Body of pancreas (tissue), 4 donors: ENCODE data around the gene SOX6. TPM values are rescaled to one million over a fixed set of nuclear protein-coding genes. Genes with fewer than 3 reads are reported as not detected.

Source experiments
- ATAC-seq: fragments of 150-250 bp; one replicate; pipeline ENCODE4 v1.9.1; 2016
- DNase-seq, 4 donors: peaks; one replicate each; pipeline ENCODE4 v3.0.0-alpha.2; 2019
- H3K27ac ChIP-seq, 4 donors: fragments of 200-600 bp; sonication (generic); 1 replicate in 3 of 4; 2 replicates in 1 of 4; pipeline versions ENCODE4 v1.5.1 to v1.6.1; 2016 to 2019; ENCODE audit warnings: mild to moderate bottlenecking in 1 of 4, mixed read lengths in 1 of 4, moderate library complexity in 1 of 4
- H3K27me3 ChIP-seq, 2 donors: fragments of 200-600 bp; sonication (generic); one replicate each; pipeline ENCODE4 v1.6.0; 2016; ENCODE audit warnings: mild to moderate bottlenecking in 1 of 2
- H3K36me3 ChIP-seq, 2 donors: fragments of 200-600 bp; sonication (generic); replicated peaks in 1 of 2; 2 replicates each; pipeline ENCODE4 v1.5.1; 2016; ENCODE audit warnings: low read depth in 2 of 2; ENCODE audit not compliant: insufficient read depth in 1 of 2
- H3K4me1 ChIP-seq: fragments of 200-600 bp; sonication (generic); one replicate; pipeline ENCODE4 v1.6.0; 2016
- H3K4me3 ChIP-seq, 2 donors: fragments of 200-600 bp; sonication (generic); 1 replicate in 1 of 2; 2 replicates in 1 of 2; pipeline ENCODE4 v1.5.1; 2016 to 2019
- H3K9me3 ChIP-seq, 3 donors: fragments of 200-600 bp; sonication (generic); 1 replicate in 2 of 3; 2 replicates in 1 of 3; pipeline ENCODE4 v1.5.1; 2016
- CTCF ChIP-seq, 7 experiments: fragments of 450-650 bp in 4 of 7; fragments of 200-600 bp in 3 of 7; sonication (generic) in 3 of 7; IDR thresholded peaks; one replicate each; pipeline ENCODE4 v1.5.1; 2016 to 2019; ENCODE audit warnings: antibody characterized with exemption in 7 of 7
- POLR2A ChIP-seq, 3 donors: fragments of 450-650 bp; IDR thresholded peaks; one replicate each; pipeline ENCODE4 v1.6.1; 2016; ENCODE audit warnings: antibody characterized with exemption in 3 of 3, mild to moderate bottlenecking in 2 of 3
- WGBS, 2 donors: methylation state at CpG; one replicate each; pipeline ENCODE4 v1.1.5; 2017; 5-methylcytosine and 5-hydroxymethylcytosine counted together
- intact Hi-C: fragments of 100-400 bp; cut with DNase I; formaldehyde crosslinking; loops from one replicate; pipeline ENCODE4 v1.15.1; 2023
- total RNA-seq, 2 donors: library from RNA; depleted of rRNA; stranded (reverse); fragments of >200 nt; gene quantifications; one replicate each; pipeline ENCODE4 v1.1.0, GENCODE V29; 2016

Gene SOX6
- total RNA-seq, 2 donors from 2014 or later: 21.4 to 23.6 TPM

GRCh38 chr11:16372355-16372754, 16.0 kb upstream of the SOX6 start:
- no peak for DNase-seq
- no peak for ATAC-seq
- intact Hi-C loops: no loop called here
- WGBS, 2 donors: 61 to 93% methylated on average over 2 of the region's 2 CpGs
- Histone ChIP-seq H3K4me1 (no peaks in the 10 kb centered on the region), H3K4me3 (no peak overlapping the region), H3K9me3 (no peaks in the 10 kb centered on the region), H3K27ac (no peak overlapping the region), H3K36me3 (no peaks in the 10 kb centered on the region), H3K27me3 (no peaks in the 10 kb centered on the region)
- no peak for TF ChIP-seq POLR2A (IDR thresholded peaks at IDR 0.05)
- no peak for TF ChIP-seq CTCF (IDR thresholded peaks at IDR 0.05)

- Histone ChIP-seq H3K27me3 (no peaks in the 10 kb centered on the region), H3K27ac (no peak overlapping the region), H3K36me3 (no peaks in the 10 kb centered on the region), H3K4me1 (peaks cover 6% of the 10 kb centered on the region), H3K9me3 (no peaks in the 10 kb centered on the region), H3K4me3 (no peak overlapping the region)
- TF ChIP-seq CTCF (IDR thresholded peaks at IDR 0.05) (no peak), POLR2A (IDR thresholded peaks at IDR 0.05) (no peak)
- intact Hi-C loops: no loop called here
- DNase-seq: no peak
- no peak for ATAC-seq
- WGBS, 2 donors: 94% methylated on average over 2 of the region's 2 CpGs
These were observed 10.9 kb upstream of the SOX6 start for GRCh38 chr11:16367252-16367651.

- no peaks in the 10 kb centered on the region for H3K27me3 ChIP-seq
- TF ChIP-seq POLR2A (IDR thresholded peaks at IDR 0.05): no peak
- no peak for TF ChIP-seq CTCF (IDR thresholded peaks at IDR 0.05)
These were observed 9.4 kb upstream of the SOX6 start for GRCh38 chr11:16365581-16366228.

GRCh38 chr11:16364254-16364653, 7.9 kb upstream of the SOX6 start:
- DNase-seq: no peak
- Histone ChIP-seq H3K27ac (no peak overlapping the region), H3K4me1 (peaks cover 6% of the 10 kb centered on the region), H3K9me3 (no peaks in the 10 kb centered on the region), H3K36me3 (no peaks in the 10 kb centered on the region), H3K27me3 (no peaks in the 10 kb centered on the region), H3K4me3 (no peak overlapping the region)
- no peak for ATAC-seq
- TF ChIP-seq CTCF (IDR thresholded peaks at IDR 0.05) (no peak), POLR2A (IDR thresholded peaks at IDR 0.05) (no peak)
- intact Hi-C loops: no loop called here

More at GRCh38 chr11:16365581-16366228, 9.4 kb upstream of the SOX6 start:
- Histone ChIP-seq H3K4me1 (peaks cover 6% of the 10 kb centered on the region), H3K4me3 (no peak overlapping the region), H3K27ac (no peak overlapping the region), H3K36me3 (no peaks in the 10 kb centered on the region), H3K9me3 (no peaks in the 10 kb centered on the region)
- intact Hi-C loops: no loop called here
- WGBS, 2 donors: 60 to 73% methylated on average over 3 of the region's 3 CpGs
- no peak for DNase-seq
- no peak for ATAC-seq

- Histone ChIP-seq H3K9me3 (no peaks in the 10 kb centered on the region), H3K4me3 (no peak overlapping the region), H3K27me3 (no peaks in the 10 kb centered on the region), H3K27ac (no peak overlapping the region), H3K36me3 (no peaks in the 10 kb centered on the region), H3K4me1 (peaks cover 6% of the 10 kb centered on the region)
- DNase-seq: no peak
- TF ChIP-seq CTCF (IDR thresholded peaks at IDR 0.05) (no peak), POLR2A (IDR thresholded peaks at IDR 0.05) (no peak)
- no peak for ATAC-seq
- intact Hi-C loops: no loop called here
- 71 to 72% methylated on average over 3 of the region's 3 CpGs for WGBS, 2 donors
These were observed 7.4 kb upstream of the SOX6 start for GRCh38 chr11:16363706-16364105.
